ENCODE results near the gene USP49.

USP49 gene

DNA sequence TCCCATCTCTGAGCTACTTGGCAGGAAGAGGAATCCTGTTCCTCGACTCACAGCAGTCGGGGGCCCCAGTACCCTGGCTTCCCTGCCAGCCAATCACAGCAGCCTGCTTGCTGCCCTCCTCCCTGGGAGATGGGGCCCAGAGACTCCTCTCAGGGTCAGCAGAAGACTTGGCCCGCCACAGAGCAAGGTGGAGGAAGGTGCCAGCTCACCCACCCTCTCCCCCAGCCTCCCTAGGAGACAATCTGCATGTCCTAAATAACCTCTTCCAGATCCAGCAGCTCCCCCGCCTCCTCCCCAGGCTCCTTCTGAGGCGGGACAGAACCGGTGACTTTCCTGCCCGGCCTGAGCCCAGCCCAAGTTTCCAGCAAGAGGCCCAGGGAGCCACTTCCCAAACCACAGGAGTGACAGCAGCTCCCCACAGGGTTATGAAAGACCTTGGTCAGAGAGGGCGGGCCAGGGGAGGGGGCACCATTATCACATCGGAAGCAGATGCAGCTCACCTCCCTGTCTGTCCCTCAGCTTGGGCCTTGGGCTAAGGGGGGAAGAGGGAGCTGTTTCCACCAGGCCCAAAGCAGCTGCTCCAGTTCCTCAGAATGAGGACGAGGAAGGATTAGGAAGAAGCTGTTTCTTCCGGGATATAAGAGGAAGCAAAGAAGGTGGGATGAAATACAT, 44.1 kb upstream of the USP49 start (continued):
- TF ChIP-seq, protein P1, sequence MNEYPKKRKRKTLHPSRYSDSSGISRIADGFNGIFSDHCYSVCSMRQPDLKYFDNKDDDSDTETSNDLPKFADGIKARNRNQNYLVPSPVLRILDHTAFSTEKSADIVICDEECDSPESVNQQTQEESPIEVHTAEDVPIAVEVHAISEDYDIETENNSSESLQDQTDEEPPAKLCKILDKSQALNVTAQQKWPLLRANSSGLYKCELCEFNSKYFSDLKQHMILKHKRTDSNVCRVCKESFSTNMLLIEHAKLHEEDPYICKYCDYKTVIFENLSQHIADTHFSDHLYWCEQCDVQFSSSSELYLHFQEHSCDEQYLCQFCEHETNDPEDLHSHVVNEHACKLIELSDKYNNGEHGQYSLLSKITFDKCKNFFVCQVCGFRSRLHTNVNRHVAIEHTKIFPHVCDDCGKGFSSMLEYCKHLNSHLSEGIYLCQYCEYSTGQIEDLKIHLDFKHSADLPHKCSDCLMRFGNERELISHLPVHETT (tag by site-specific recombination; IDR thresholded peaks at IDR 0.05) = no peak
- TF ChIP-seq ZNF777 (tag by site-specific recombination; IDR thresholded peaks at IDR 0.05; ENCODE audit: borderline replicate concordance) (no peak), ZNF830 (tag by site-specific recombination; IDR thresholded peaks at IDR 0.05; ENCODE audit: low read depth) (no peak), ZNF426 (tag by site-specific recombination; IDR thresholded peaks at IDR 0.05) (no peak), ZFP69B (tag by site-specific recombination; IDR thresholded peaks at IDR 0.05) (peak; percentile 90), KLF16 (tag by site-specific recombination; IDR thresholded peaks at IDR 0.05) (no peak), ZNF394 (tag by site-specific recombination; IDR thresholded peaks at IDR 0.05; ENCODE audit: borderline replicate concordance) (peak; percentile 35; the same call in 1 of the 2 replicates), ZNF292 (tag by site-specific recombination; IDR thresholded peaks at IDR 0.05; ENCODE audit: borderline replicate concordance, low read depth) (no peak), ZNF121 (tag by site-specific recombination; IDR thresholded peaks at IDR 0.05) (no peak), GLIS1 (tag by site-specific recombination; IDR thresholded peaks at IDR 0.05) (peak; percentile 35; the same call in 1 of the 2 replicates), ZNF350 (tag by site-specific recombination; IDR thresholded peaks at IDR 0.05) (no peak), ZNF544 (tag by site-specific recombination; IDR thresholded peaks at IDR 0.05) (no peak), ZNF560 (tag by site-specific recombination; IDR thresholded peaks at IDR 0.05; ENCODE audit: borderline replicate concordance) (no peak), ZNF768 (tag by site-specific recombination; IDR thresholded peaks at IDR 0.05) (no peak), ZNF274 (IDR thresholded peaks at IDR 0.05; ENCODE audit: low read length) (no peak), ZNF274 (tag by site-specific recombination; IDR thresholded peaks at IDR 0.05; ENCODE audit: borderline replicate concordance) (no peak), GLI2 (tag by site-specific recombination; IDR thresholded peaks at IDR 0.05; ENCODE audit: borderline replicate concordance, low read depth) (no peak), ZNF311 (tag by site-specific recombination; IDR thresholded peaks at IDR 0.05; ENCODE audit: borderline replicate concordance) (no peak), ZBTB20 (tag by site-specific recombination; IDR thresholded peaks at IDR 0.05) (peak; percentile 97), KLF7 (tag by site-specific recombination; IDR thresholded peaks at IDR 0.05; ENCODE audit: borderline replicate concordance) (no peak), SP3 (tag by site-specific recombination; IDR thresholded peaks at IDR 0.05) (peak; percentile 35), ZNF623 (tag by site-specific recombination; IDR thresholded peaks at IDR 0.05) (no peak), OSR2 (tag by site-specific recombination; IDR thresholded peaks at IDR 0.05) (no peak), ZNF175 (tag by site-specific recombination; IDR thresholded peaks at IDR 0.05) (no peak), ZNF776 (tag by site-specific recombination; IDR thresholded peaks at IDR 0.05; ENCODE audit: borderline replicate concordance) (no peak), ZXDB (tag by site-specific recombination; IDR thresholded peaks at IDR 0.05) (no peak), ZNF366 (tag by site-specific recombination; conservative IDR thresholded peaks at IDR 0.05) (peak; percentile 30; the same call in 1 of the 2 replicates), BCL11A (tag by site-specific recombination; IDR thresholded peaks at IDR 0.05; ENCODE audit: low read depth) (no peak), GFI1B (tag by site-specific recombination; IDR thresholded peaks at IDR 0.05) (no peak)
- TF ChIP-seq, protein P2, sequence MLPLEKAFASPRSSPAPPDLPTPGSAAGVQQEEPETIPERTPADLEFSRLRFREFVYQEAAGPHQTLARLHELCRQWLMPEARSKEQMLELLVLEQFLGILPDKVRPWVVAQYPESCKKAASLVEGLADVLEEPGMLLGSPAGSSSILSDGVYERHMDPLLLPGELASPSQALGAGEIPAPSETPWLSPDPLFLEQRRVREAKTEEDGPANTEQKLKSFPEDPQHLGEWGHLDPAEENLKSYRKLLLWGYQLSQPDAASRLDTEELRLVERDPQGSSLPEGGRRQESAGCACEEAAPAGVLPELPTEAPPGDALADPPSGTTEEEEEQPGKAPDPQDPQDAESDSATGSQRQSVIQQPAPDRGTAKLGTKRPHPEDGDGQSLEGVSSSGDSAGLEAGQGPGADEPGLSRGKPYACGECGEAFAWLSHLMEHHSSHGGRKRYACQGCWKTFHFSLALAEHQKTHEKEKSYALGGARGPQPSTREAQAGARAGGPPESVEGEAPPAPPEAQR (tag by site-specific recombination; IDR thresholded peaks at IDR 0.05) = no peak
- TF ChIP-seq, protein P3, sequence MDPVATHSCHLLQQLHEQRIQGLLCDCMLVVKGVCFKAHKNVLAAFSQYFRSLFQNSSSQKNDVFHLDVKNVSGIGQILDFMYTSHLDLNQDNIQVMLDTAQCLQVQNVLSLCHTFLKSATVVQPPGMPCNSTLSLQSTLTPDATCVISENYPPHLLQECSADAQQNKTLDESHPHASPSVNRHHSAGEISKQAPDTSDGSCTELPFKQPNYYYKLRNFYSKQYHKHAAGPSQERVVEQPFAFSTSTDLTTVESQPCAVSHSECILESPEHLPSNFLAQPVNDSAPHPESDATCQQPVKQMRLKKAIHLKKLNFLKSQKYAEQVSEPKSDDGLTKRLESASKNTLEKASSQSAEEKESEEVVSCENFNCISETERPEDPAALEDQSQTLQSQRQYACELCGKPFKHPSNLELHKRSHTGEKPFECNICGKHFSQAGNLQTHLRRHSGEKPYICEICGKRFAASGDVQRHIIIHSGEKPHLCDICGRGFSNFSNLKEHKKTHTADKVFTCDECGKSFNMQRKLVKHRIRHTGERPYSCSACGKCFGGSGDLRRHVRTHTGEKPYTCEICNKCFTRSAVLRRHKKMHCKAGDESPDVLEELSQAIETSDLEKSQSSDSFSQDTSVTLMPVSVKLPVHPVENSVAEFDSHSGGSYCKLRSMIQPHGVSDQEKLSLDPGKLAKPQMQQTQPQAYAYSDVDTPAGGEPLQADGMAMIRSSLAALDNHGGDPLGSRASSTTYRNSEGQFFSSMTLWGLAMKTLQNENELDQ (tag by site-specific recombination; IDR thresholded peaks at IDR 0.05; ENCODE audit: low read depth) = no peak
- TF ChIP-seq, protein P4, sequence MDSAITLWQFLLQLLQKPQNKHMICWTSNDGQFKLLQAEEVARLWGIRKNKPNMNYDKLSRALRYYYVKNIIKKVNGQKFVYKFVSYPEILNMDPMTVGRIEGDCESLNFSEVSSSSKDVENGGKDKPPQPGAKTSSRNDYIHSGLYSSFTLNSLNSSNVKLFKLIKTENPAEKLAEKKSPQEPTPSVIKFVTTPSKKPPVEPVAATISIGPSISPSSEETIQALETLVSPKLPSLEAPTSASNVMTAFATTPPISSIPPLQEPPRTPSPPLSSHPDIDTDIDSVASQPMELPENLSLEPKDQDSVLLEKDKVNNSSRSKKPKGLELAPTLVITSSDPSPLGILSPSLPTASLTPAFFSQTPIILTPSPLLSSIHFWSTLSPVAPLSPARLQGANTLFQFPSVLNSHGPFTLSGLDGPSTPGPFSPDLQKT (IDR thresholded peaks at IDR 0.05; ENCODE audit: borderline replicate concordance, low read depth, low read length) = no peak
- TF ChIP-seq, protein P5, sequence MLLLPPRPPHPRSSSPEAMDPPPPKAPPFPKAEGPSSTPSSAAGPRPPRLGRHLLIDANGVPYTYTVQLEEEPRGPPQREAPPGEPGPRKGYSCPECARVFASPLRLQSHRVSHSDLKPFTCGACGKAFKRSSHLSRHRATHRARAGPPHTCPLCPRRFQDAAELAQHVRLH (tag by site-specific recombination; IDR thresholded peaks at IDR 0.05) = no peak
- TF ChIP-seq, protein P6, sequence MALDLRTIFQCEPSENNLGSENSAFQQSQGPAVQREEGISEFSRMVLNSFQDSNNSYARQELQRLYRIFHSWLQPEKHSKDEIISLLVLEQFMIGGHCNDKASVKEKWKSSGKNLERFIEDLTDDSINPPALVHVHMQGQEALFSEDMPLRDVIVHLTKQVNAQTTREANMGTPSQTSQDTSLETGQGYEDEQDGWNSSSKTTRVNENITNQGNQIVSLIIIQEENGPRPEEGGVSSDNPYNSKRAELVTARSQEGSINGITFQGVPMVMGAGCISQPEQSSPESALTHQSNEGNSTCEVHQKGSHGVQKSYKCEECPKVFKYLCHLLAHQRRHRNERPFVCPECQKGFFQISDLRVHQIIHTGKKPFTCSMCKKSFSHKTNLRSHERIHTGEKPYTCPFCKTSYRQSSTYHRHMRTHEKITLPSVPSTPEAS (tag by site-specific recombination; IDR thresholded peaks at IDR 0.05) = no peak

Measured in HEK293 (cell line).